Measurements from ENCODE around the gene F2RL3.

F2RL3 gene

GRCh38 chr19:16895467-16896145, 6.8 kb downstream of the F2RL3 start:
- no peak for DNase-seq

GRCh38 chr19:16896146-16897028, 7.6 kb downstream of the F2RL3 start:
- DNase-seq: no peak

- DNase-seq: peak; percentile 58
These were observed 8.4 kb downstream of the F2RL3 start for GRCh38 chr19:16897029-16897855.

- no peak for DNase-seq
These were observed 9.0 kb downstream of the F2RL3 start for GRCh38 chr19:16897856-16898161.

DNA sequence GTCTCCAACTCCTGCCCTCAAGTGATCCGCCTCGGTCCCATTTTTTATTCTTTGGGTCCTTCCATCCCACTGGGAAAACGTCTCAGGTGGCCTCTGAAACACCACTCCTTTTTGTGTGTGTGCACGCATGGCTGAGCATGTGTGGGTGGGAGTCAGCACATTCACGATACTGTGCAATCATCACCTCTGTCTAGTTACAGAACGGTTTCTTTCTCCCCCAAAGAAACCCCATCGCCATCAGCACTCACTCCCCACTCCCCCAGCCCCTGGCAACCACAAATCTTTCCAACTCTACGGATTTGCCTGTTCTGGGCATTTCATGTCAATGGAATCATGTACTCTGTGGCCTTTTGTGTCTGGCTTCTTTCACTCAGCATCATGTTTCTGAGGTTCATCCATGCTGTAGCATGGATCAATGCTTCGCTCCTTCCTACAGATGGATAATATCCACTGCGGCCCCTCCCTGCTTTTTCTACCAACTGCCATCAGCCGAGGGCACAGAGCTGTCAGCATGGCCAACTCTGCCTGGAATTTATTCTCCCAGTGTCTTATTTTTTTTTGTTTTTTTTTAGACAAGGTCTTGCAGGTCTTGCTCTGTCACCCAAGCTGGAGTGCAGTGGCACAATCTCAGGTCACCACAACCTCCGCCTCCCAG, 9.7 kb downstream of the F2RL3 start:
- DNase-seq: no peak

- no peak for DNase-seq
These were observed 10.8 kb downstream of the F2RL3 start for GRCh38 chr19:16899566-16900075.

GRCh38 chr19:16901491-16902175, 12.8 kb downstream of the F2RL3 start:
- no peak for DNase-seq

DNA sequence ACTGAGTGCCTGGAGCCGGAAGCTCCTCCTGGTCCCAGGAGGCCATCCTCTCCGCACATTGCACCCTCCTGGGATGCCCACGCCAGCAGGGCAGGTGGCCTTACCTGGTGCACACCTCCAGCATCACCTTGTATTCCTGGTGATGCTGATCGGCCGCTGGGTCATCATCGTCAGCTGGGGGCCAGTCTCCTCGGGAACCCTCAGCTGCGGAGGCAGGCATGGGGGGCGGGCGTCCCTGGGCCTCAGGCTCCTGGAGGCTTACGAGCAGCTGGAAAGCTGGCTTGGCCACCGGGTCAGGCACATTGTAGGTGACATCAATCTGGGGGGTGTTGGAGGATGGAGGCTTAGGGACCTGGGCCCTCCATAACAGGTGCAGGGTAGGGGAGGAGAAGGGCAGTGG, 13.7 kb downstream of the F2RL3 start:
- no peak for DNase-seq

- no peak for DNase-seq
These were observed 14.5 kb downstream of the F2RL3 start for GRCh38 chr19:16903347-16903746.

DNA sequence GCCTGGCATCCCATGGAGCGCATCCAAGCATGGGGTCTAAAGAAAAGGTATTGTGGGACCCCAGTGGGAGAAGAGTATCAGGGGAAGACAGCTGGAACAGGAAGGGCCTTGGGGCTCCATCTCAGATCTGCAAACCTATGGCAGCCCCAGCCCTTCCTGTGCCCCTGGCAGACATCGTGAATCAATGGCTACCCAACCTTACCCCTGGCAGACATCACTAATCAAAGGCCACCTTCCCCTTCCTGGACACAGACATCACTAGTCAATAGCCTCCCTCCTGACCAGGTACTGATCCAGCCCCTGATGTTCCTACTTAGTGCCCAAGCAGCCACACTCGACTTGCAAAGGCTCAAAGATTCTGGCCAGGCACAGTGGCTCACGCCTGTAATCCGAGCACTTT, 15.8 kb downstream of the F2RL3 start:
- DNase-seq: no peak

GRCh38 chr19:16908759-16909158, 20.0 kb downstream of the F2RL3 start:
- DNase-seq: no peak

DNA sequence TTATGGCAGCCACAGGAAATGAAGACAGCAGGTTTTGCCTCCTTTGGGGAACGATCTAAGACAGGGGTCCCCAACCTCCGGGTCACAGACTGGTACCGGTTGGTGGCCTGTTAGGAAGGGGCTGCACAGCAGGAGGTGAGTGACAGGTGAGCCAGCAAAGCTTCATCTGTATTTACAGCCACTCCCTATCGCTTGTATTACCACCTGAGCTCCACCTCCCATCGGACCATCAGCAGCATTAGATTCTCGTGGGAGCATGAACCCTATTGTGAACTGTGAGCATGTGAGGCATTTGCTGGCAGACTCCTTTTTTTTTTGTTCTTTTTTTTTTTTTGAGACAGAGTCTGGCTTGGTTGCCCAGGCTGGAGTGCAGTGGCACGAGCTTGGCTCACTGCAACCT, 22.2 kb downstream of the F2RL3 start:
- DNase-seq: no peak

DNA sequence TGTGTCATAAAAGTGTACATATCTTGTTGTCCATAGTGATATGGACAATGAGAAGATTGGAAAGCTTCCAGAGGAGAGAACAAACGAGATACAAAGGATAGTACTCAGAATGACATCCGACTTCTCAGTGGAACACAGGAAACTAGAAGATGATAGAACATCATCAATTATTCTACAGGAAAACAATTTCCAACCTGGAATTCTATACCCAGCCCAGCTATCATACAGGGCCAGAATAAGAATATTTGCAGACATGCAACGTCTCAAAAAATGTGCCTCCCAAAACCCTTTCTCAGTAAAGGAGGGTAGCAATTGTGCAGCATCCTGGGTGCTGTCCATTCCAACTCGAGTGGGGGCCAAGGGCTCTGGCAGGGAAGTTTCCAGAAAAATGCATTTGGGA, 24.0 kb downstream of the F2RL3 start:
- no peak for DNase-seq

- DNase-seq: no peak
These were observed 25.6 kb downstream of the F2RL3 start for GRCh38 chr19:16914421-16914820.

DNA sequence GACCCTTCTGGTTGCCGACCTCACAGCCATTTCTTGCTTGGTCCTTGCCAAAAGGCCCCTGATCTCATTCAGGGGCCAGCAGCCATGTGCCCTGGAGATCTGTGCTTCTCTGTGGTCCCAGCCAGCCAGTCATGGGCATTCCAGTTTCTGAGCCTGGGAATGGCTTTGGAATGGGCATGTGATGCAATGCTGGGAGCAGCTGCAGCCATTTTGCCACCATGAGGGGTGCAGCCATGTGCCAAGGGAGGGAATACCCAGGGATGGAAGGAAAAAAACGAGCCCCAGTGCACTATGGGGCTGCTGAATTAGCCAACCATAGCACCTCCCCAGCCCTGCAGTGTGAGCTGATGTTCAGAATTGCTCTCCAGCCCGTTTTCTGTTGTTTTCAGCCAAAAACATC, 26.3 kb downstream of the F2RL3 start:
- DNase-seq: no peak

- DNase-seq: no peak
These were observed 26.9 kb downstream of the F2RL3 start for GRCh38 chr19:16915734-16916133.

DNA sequence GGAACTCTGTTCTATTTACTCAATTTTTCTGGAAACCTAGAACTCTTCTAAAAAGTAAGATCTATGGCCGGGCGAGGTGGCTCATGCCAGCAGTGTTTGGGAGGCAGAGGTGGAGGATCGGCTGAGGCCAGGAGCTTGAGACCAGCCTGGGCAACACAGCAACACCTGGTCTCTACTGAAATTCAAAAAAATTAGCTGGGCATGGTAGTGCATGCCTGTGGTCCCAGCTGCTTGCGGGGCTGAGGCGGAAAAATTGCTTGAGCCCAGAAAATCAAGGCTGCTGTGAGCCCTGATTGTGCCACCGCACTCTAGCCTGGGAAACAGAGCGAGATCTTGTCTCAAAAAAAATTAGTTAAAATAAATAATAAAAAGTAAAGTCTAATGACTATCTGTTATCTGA, 28.6 kb downstream of the F2RL3 start:
- no peak for DNase-seq

DNA sequence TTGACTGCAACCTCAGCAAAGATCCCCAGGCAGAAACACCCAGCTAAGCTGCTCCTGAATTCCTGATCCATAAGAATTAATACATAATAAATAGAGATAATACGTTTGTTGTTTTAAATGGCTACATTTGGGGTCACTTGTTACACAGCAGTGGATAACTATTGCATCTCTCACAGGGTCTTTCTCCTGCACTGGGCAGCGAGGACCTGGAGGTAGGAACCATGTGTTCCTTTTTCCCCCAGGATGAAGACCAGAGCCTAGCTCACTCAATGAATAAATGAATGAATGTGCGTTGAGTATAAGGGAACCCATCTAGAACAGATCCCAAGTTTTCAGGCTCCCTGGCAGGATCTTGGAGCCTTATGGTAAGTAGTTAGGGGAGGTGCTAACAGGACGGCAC, 30.7 kb downstream of the F2RL3 start:
- DNase-seq: no peak

GRCh38 chr19:16920816-16921529, 32.2 kb downstream of the F2RL3 start:
- DNase-seq: no peak

- DNase-seq: no peak
These were observed 33.2 kb downstream of the F2RL3 start for GRCh38 chr19:16921766-16922591.

- DNase-seq: no peak
These were observed 33.8 kb downstream of the F2RL3 start for GRCh38 chr19:16922592-16922934.
